Stimulated activated CD8-positive, alpha-beta memory T cell treated with anti-CD3 and anti-CD28 coated beads, Interleukin-2, amount 100 ng/mL, for 1 hour (primary cell): ENCODE data around the gene SUPT20HL1.
"Not testable (repeated sequence)": the region's sequence is repeated elsewhere in the genome, so short reads cannot be mapped to it uniquely, and the experiment has no call there.

Experiments used
- DNase-seq, 2 donors: peaks; one replicate each; pipeline ENCODE4 v3.0.0-alpha.2; 2020; ENCODE audit warnings: low read depth in 2 of 2

The SUPT20HL1 gene

DNA sequence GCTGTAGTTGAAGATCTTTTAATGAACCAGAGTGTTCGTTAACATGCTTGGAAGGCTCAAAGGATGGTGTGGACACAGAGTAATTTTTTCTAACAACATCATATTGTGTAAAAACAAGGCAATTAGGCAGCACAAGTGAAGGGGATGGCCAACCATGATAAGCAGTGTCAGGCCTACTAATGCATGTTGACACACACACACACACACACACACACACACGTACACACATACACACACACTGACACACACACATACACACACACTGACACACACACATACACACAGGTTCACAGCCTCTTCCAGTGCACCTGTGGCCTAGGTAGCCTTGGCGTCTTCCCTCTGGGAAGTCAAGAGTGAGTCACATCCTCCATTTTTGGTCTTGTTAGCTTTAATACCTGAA, at the start of gene SUPT20HL1:
Gene SUPT20HL1, plus strand, starts transcription at position 368 of the 400 bp plus-strand sequence. CDS start 2,122 bp downstream, outside the sequence.
- no peak for DNase-seq

GRCh38 chrX:24310916-24311315, 49.5 kb upstream of the SUPT20HL1 start:
- not testable (repeated sequence) for DNase-seq

DNA sequence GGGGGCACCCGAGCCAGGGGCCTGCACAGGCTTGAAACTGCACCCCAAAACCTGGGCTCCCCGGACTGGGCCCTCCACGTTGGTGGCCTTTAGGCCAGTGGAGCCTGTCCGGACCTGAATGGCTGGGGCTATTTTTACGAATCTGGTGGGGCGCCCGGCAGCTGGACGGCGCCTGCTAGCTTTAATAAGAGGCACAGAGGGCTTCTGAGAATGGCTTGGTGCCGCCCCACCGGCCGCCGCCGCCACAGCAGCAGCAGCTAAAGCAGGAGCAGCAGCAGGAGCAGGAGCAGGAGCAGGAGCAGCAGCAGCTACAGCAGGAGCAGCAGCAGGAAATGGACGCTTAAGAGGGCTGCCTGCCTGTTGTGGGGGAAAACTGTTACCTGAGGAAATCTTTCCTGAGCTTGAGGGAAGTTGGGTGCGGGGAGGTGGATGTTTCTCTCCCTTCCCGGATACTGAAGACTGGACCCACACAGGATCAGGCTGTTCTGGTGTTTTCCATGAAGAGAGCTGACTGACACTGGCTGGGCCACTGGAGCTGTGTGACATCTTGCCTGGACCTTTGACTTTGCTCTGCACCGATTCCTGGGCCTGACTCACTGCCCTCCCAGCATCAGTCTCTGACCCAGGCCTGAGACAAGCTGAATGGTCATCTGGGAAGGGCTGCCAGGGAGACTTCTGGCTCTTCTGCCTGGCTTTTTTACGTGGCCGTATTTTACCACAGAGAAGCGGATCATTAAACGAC, 48.8 kb upstream of the SUPT20HL1 start:
- DNase-seq, result not testable (repeated sequence)

GRCh38 chrX:24312249-24312607, 48.2 kb upstream of the SUPT20HL1 start:
- DNase-seq, result not testable (repeated sequence)

DNA sequence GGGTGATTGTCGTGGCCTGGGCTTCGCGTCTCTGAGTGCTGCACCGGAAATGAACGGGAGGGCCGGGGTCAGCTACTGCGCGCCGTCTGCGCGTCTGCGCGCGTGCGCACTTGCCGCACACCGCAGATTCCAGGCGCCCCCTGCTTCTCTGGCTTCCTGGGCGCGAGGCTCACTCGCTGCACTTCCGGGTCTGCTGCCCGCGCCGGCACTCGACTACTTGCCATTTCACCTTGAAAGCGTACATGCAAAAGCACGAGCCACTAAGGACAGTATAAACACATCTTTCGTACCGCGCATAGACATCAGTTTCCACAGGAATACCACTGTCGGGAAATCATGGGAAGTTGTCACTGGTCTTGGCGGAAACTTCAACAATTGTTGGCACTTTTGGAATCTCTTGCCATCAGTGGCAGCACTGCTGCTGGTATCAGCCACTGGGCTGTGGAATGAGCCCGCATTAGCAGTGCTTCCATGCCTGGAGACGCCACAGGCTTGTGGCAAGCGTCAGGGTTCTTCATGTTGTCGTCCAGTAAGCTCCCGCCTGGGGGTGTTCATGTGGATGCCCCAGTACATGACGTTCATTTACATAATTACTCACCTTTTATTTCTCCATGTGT, 46.3 kb upstream of the SUPT20HL1 start, which contains the start of gene SUPT20HL2:
Gene SUPT20HL2, minus strand, starts transcription at position 51 of the 617 bp plus-strand sequence. CDS start 754 bp downstream, outside the sequence.
- DNase-seq, result no peak

GRCh38 chrX:24316111-24316510, 44.3 kb upstream of the SUPT20HL1 start:
- DNase-seq, result no peak

DNA sequence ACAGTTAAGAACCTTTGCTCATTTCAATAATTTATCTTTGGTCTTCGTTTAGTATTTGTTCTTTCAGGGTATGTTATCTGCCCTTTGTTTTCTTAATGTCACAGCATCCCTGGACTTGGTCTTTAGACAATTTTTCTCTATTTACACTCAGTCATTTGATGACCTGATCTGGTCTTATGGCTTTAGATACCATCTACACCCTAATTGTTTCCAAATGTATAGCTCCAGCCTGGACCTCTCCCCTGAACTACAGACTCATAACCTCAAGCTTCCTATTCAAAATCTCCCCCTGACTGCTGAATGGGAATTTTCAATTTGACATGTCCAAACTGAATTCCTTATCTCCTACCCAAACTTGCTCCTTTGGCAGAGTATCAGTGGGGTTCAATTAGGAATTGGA, 42.9 kb upstream of the SUPT20HL1 start:
- DNase-seq, result no peak

DNA sequence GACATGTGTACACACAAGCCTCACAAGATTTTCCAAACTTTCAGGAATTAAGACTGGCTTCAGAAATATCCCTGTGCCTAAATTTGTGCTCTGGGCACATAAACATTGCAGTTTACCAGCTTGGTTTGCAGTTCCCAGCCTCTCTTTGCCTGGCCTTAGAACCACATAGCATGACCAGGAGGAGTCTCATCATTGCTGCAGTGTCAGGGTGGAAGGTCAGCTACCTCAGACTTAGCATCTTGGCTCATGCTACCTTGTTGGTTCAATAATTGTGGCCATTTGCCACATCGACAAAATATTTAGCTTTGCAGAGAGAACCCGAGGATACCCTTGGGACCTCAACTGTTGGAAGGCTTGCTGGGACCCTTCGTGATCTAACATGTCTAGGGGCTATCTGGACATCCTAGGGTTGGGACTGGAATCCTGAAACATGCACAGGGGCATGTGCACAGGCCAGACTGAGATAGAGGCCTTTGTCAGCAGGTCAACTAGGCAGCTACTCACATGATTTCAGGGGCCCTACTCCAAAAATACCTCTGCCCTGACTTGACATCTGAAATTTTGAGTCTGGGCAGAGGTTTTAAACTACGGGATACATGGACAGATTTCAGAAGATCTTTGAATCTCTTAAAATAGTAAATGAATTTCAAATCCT, 38.6 kb upstream of the SUPT20HL1 start:
- no peak for DNase-seq

DNA sequence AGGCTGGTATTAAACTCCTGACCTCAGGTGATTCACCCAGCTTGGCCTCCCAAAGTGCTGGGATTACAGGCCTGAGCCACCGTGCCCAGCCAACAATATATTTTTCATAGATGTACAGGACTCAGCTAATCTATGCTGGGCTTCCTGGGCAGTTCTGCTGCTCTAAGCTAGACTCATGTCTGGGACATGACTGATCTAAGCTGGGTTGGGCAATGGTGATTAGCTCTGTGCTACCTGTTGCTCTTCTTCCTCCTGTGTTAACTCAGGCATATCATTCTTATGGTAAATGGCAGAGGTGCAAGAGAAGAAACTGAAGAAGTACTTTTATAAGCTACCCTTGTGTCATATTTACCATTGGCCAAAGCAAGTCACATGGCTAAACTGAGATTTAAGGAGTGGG, 35.2 kb upstream of the SUPT20HL1 start:
- DNase-seq, result no peak

DNA sequence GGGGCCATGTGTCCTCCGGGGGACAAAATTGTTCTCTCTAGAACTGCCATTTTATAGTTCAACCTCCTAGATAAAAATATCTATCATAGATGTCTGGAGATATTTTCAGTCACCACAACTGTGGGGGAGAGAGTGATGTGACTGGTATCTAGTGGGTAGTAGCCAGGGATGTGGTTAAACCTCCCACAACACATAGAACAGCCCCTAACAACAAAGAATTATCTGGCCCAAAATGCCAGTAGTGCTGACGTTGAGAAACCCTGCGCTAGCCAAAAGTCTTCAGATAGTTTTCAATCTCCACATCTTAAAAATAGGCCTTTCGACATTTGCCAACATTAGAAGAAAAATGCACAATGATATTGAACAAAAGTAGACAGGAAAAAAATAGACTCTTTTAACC, 27.6 kb upstream of the SUPT20HL1 start:
- no peak for DNase-seq

DNA sequence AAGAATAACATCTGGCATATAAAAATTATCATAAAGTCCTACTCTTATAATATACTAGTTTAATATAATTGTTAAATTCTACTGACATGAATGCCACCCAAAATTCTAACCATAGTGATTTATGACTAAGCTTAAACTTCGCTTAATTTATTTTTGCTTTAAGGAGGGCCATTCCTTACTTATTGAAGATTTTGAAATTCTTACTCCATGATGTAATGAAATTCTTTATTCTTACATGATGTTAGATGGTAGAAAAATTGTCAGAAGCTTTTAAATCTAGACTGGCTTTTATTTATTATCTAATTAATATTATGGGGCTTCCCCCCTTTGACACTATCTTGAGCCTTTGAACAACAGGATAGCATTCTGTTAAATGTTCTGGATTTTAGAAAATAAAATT, 27.1 kb upstream of the SUPT20HL1 start:
- no peak for DNase-seq

DNA sequence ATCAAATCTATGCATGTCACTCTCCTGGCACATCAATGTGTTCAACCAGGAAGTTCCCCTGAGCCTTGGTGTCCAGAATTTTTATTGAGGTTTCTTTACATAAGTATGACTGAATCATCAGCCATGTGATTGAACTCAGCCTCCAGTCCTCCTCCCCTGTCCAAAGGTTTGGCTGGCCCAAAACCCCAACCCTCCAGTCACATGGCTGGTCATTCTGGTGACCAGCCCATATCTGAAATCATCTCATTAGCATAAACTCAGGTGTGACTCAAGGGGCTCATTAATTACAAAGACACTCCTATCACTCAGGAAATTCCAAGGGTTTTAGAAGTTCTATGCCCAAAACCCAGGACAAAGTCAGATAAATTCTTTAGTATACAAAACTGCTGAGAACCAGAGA, 26.0 kb upstream of the SUPT20HL1 start:
- DNase-seq, result no peak

- no peak for DNase-seq
These were observed 24.6 kb upstream of the SUPT20HL1 start for GRCh38 chrX:24335871-24336270.

DNA sequence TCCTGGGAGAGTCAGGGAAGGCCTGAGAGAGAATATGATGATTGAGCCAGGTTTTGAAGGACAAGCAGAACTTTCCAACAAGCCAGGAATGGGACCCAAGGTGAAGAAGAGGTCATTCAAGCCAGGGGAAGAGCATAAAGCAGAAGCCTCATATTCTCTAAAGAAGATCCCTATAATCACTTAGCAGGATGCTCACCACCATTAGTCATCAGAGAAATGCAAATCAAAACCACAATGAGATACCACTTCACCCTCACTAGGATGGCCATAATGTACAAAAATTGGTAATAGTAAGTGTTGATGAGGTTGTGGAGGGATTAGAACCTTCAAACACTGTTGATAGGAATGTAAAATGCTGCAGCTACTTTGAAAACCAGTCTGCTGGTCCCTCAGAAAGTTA, 20.5 kb upstream of the SUPT20HL1 start:
- DNase-seq, result no peak

DNA sequence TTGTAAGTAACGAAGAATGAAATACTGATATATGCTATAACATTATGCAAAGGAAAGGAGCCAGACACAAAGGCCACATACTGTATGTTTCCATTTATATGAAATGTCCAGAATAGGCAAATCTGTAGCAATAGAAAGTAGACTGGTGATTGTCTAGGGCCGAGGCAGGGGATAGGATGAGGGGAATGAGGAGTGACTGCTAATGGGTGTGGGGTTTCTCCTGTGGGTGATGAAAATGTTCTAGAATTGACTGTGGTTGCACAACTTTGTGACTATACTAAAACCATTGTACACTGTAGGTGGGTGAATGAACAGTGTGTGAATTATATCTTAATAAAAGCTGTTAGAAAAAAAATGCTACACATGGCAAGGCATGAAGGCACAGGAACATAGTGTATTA, 19.9 kb upstream of the SUPT20HL1 start:
- no peak for DNase-seq

GRCh38 chrX:24341795-24342194, 18.6 kb upstream of the SUPT20HL1 start:
- no peak for DNase-seq

- no peak for DNase-seq
These were observed 16.7 kb upstream of the SUPT20HL1 start for GRCh38 chrX:24343719-24344118.

- no peak for DNase-seq
These were observed 12.6 kb upstream of the SUPT20HL1 start for GRCh38 chrX:24347881-24348280.

- no peak for DNase-seq
These were observed 10.2 kb upstream of the SUPT20HL1 start for GRCh38 chrX:24350217-24350616.

- no peak for DNase-seq
These were observed 5.3 kb upstream of the SUPT20HL1 start for GRCh38 chrX:24355095-24355494.

DNA sequence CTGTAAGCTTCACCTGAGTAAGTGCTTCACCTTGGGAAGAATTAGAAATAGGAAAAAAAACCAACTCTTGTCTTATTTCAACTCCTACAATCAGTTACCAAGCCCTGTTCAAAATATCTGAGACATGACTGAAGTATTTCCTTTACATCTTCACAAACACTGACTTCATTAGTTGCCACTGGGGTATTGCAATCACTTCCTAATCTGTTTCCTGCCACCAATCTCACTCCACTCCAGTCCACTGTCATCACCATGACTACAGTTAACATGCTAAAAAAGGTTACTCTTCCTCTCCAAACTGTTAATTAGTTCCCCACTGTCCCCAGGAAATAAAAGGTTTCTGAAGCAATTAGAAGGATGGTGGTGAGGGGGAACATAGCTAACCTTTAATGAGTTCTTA, 3.3 kb upstream of the SUPT20HL1 start:
- no peak for DNase-seq

- not testable (repeated sequence) for DNase-seq
These were observed 1.8 kb downstream of the SUPT20HL1 start for GRCh38 chrX:24362089-24362745.
